Transverse colon (tissue), 4 donors: ENCODE results near the gene TSPOAP1. TPM values are rescaled to one million over a fixed set of nuclear protein-coding genes. Genes with fewer than 3 reads are reported as not detected.

Experiments
- DNase-seq: peaks from one replicate; pipeline ENCODE4 v3.0.0-alpha.2; 2019
- H3K27ac ChIP-seq, 4 donors: fragments of 200-600 bp; sonication (generic); 2 replicates each; pipeline ENCODE4 v1.5.1; 2016 to 2018; ENCODE audit warnings: inconsistent platforms in 4 of 4
- H3K27me3 ChIP-seq: fragments of 200-600 bp; sonication (generic); 2 replicates; pipeline ENCODE4 v1.5.1; 2017; ENCODE audit warnings: inconsistent platforms
- H3K36me3 ChIP-seq, 4 donors: fragments of 200-600 bp; sonication (generic); 2 replicates each; pipeline ENCODE4 v1.5.1; 2017 to 2019; ENCODE audit warnings: inconsistent platforms in 4 of 4
- H3K4me1 ChIP-seq, 4 donors: fragments of 200-600 bp; sonication (generic); 2 replicates each; pipeline ENCODE4 v1.5.1; 2017 to 2020; ENCODE audit warnings: inconsistent platforms in 4 of 4
- H3K4me3 ChIP-seq, 4 donors: fragments of 200-600 bp; sonication (generic); 1 replicate in 1 of 4; 2 replicates in 3 of 4; pipeline versions ENCODE4 v1.5.1 to v1.6.1; 2017 to 2019; ENCODE audit warnings: inconsistent platforms in 4 of 4
- H3K9me3 ChIP-seq, 2 donors: fragments of 200-600 bp; sonication (generic); 2 replicates each; pipeline ENCODE4 v1.5.1; 2017 to 2019; ENCODE audit warnings: inconsistent platforms in 2 of 2
- EP300 ChIP-seq: sonication (generic); formaldehyde crosslinking; IDR thresholded peaks from one replicate; pipeline ENCODE4 v1.6.1; 2017; ENCODE audit warnings: antibody characterized with exemption, low read depth
- POLR2A ChIP-seq: fragments of 450-650 bp; IDR thresholded peaks from one replicate; pipeline ENCODE4 v1.6.1; 2016; ENCODE audit warnings: antibody characterized with exemption, mild to moderate bottlenecking, moderate library complexity
- POLR2AphosphoS5 ChIP-seq, 3 donors: sonication (generic); formaldehyde crosslinking; IDR thresholded peaks; one replicate each; pipeline ENCODE4 v1.6.1; 2016; ENCODE audit warnings: antibody characterized with exemption in 3 of 3
- WGBS, 2 donors: methylation state at CpG; one replicate each; pipeline ENCODE4 v1.1.5; 2018; ENCODE audit warnings: low coverage in 1 of 2; 5-methylcytosine and 5-hydroxymethylcytosine counted together
- in situ Hi-C, 4 donors: fragments of 200-750 bp; cut with MboI; loops; one replicate each; pipeline versions ENCODE4 v1.15.0 to v1.15.1; 2017; ENCODE audit warnings: low sequenced_read_pairs in 3 of 4, low pct_ligation_motif_present in 1 of 4, low pct_unique_long_range_greater_than_20kb in 1 of 4
- intact Hi-C: fragments of 100-400 bp; cut with DNase I; formaldehyde crosslinking; loops from one replicate; pipeline ENCODE4 v1.15.1; 2023; ENCODE audit warnings: low total_unique reads
- total RNA-seq, 4 donors: library from RNA; depleted of rRNA; stranded (reverse); fragments of >200 nt; gene quantifications; one replicate each; pipeline ENCODE4 v1.1.0, GENCODE V29; 2016
- TF ChIP-seq, protein P1 (sequence below), 5 experiments: fragments of 200-600 bp in 3 of 5; fragments of 450-650 bp in 2 of 5; sonication (generic) in 3 of 5; IDR thresholded peaks; 1 replicate in 2 of 5; 2 replicates in 3 of 5; pipeline ENCODE4 v1.5.1; 2016 to 2017; ENCODE audit warnings: antibody characterized with exemption in 5 of 5, inconsistent platforms in 3 of 5, mild to moderate bottlenecking in 2 of 5, moderate library complexity in 1 of 5

TSPOAP1 gene
- total RNA-seq, 4 donors from 2014 or later, result 4.4 to 21.7 (median 9.4) TPM

DNA sequence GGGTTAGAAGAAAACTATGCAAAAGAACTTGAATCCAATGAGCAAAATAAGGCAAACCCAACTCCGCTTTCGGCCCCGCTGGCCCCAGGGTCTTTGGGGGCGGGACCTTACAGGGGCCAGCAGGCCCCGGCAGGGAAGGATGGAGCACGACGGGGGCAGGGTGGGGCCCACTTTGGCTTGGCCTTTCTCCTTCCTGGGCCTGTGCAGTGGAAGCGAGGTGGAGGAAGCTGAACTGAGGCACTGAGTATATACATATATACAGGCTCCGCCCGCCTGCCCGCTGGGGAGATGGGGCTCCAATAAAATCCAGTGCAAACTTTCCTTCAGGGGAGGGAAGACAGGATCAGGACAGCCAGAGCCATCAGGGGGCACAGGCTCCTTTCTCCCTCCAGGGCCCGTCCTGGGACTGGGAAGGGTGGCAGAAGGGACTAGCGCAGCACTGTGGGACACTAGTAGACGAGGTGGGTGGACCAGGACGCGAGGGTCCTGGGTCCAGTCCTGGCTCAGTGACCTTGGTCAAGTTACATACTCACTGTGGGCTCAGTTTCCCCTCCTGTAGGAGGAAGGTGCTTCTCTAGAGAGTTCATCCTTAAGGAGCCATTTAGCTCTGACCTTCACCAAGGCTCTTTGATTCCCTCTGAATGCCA, 27.0 kb downstream of the TSPOAP1 start:
- in situ Hi-C loops (no loop called here), intact Hi-C loops (loop anchor here (2.0 kb wide), 1 partner anchor 65 kb away; no protein-coding TSS in a partner anchor)
- DNase-seq, result no peak
- H3K27me3 ChIP-seq, result no peaks in the 10 kb centered on the region
- no peaks in the 10 kb centered on the region for H3K36me3 ChIP-seq
- 77 to 88% methylated on average over 9 to 16 of the region's 16 CpGs for WGBS, 2 donors
- no peak for TF ChIP-seq EP300
- no peak for TF ChIP-seq POLR2A
- no peak for TF ChIP-seq POLR2AphosphoS5 (IDR thresholded peaks at IDR 0.05)
- TF ChIP-seq, protein P1, sequence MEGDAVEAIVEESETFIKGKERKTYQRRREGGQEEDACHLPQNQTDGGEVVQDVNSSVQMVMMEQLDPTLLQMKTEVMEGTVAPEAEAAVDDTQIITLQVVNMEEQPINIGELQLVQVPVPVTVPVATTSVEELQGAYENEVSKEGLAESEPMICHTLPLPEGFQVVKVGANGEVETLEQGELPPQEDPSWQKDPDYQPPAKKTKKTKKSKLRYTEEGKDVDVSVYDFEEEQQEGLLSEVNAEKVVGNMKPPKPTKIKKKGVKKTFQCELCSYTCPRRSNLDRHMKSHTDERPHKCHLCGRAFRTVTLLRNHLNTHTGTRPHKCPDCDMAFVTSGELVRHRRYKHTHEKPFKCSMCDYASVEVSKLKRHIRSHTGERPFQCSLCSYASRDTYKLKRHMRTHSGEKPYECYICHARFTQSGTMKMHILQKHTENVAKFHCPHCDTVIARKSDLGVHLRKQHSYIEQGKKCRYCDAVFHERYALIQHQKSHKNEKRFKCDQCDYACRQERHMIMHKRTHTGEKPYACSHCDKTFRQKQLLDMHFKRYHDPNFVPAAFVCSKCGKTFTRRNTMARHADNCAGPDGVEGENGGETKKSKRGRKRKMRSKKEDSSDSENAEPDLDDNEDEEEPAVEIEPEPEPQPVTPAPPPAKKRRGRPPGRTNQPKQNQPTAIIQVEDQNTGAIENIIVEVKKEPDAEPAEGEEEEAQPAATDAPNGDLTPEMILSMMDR (IDR thresholded peaks at IDR 0.05), result no peak
- H3K9me3 ChIP-seq, result no peaks in the 10 kb centered on the region
- H3K4me3 ChIP-seq, result no peak overlapping the region
- no peak overlapping the region for H3K27ac ChIP-seq
- no peaks in the 10 kb centered on the region for H3K4me1 ChIP-seq

DNA sequence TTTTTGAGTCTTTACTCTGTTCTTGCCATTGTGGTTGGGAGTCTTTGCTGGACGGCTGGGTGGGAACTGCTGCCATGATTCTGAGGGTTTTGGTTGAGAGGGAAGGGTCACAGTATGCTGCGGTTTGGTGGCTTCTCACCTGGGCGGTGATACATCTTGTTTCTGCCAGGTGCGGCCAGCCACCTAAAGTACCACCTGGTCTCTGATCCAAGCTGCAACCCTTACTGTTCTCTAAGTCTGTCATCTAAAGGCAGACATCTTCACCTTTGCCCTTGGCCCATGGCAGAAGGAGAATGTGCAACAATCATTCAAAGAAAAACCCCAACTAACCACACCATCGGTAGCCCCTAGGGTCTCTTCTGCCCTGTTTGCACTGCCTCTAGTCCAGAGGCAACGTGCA, 28.3 kb downstream of the TSPOAP1 start:
- Histone ChIP-seq H3K27me3 (no peaks in the 10 kb centered on the region), H3K4me3 (no peak overlapping the region), H3K9me3 (no peaks in the 10 kb centered on the region), H3K27ac (no peak overlapping the region), H3K4me1 (no peaks in the 10 kb centered on the region), H3K36me3 (no peaks in the 10 kb centered on the region)
- in situ Hi-C loops (no loop called here), intact Hi-C loops (no loop called here)
- no peak for DNase-seq
- WGBS, 2 donors, result 70 to 79% methylated on average over 4 to 6 of the region's 6 CpGs
- TF ChIP-seq, protein P1 (IDR thresholded peaks at IDR 0.05), result no peak
- no peak for TF ChIP-seq EP300
- TF ChIP-seq POLR2A, result no peak
- no peak for TF ChIP-seq POLR2AphosphoS5 (IDR thresholded peaks at IDR 0.05)

DNA sequence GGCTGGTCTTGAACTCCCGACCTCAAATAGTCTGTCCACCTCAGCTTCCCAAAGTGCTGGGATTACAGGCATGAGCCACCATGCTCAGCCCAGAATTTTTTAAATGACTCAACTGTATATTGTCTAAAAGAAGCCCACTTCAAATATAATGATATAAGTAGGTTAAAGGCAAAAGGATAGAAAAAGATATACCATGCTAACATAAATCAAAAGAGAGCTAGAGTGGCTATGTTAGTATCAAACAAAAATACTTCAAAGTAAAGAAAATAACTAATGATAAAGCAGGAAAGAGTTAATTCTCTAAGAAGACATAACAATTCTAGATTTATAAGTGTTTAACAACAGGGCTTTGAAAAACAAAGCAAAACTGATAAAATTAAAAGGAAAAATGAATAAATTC, 34.6 kb downstream of the TSPOAP1 start:
- Histone ChIP-seq H3K9me3 (no peaks in the 10 kb centered on the region), H3K27me3 (peaks cover 34% of the 10 kb centered on the region), H3K27ac (no peak overlapping the region)

DNA sequence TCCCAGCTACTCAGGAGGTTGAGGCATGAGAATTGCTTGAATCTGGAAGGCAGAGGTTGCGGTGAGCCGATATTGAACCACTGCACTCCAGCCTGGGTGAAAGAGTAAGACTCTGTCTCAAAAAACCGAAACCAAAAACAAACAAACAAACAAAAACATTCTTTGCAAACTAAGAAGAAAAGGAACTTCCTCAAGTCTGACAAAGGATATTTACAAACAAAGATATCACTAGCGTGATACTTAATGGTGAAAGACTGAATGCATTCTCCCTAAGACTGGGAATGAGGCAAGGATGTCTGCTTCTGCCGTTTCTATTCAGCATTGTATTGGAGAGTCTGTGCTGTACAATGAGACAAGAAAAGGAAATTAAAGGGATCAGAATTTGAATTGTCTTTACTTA, 37.3 kb downstream of the TSPOAP1 start:
- H3K9me3 ChIP-seq, result no peaks in the 10 kb centered on the region
- DNase-seq, result no peak
- in situ Hi-C loops (no loop called here), intact Hi-C loops (no loop called here)
- TF ChIP-seq POLR2A (no peak), EP300 (no peak), POLR2AphosphoS5 (IDR thresholded peaks at IDR 0.05) (no peak)
- TF ChIP-seq, protein P1 (IDR thresholded peaks at IDR 0.05), result no peak
- H3K4me3 ChIP-seq, result no peak overlapping the region
- no peaks in the 10 kb centered on the region for H3K36me3 ChIP-seq
- peaks cover 47% of the 10 kb centered on the region for H3K27me3 ChIP-seq
- H3K27ac ChIP-seq, result no peak overlapping the region
- WGBS, 2 donors, result 68 to 74% methylated on average over 3 to 5 of the region's 5 CpGs
- no peaks in the 10 kb centered on the region for H3K4me1 ChIP-seq

More for the DNA sequence above, 34.6 kb downstream of the TSPOAP1 start:
- Histone ChIP-seq H3K36me3 (no peaks in the 10 kb centered on the region), H3K4me1 (no peaks in the 10 kb centered on the region), H3K4me3 (no peak overlapping the region)
- DNase-seq, result no peak
- WGBS, 2 donors, result 83 to 90% methylated on average over 1 of the region's 1 CpG
- in situ Hi-C loops (no loop called here), intact Hi-C loops (loop anchor here (1.0 kb wide), 1 partner anchor 11 kb away; no protein-coding TSS in a partner anchor)
- TF ChIP-seq POLR2AphosphoS5 (IDR thresholded peaks at IDR 0.05) (no peak), POLR2A (no peak), EP300 (no peak)
- TF ChIP-seq, protein P1 (IDR thresholded peaks at IDR 0.05), result no peak
